Lower lobe of right lung (tissue), 2 donors: ENCODE measurements around the gene RB1. TPM values are rescaled to one million over a fixed set of nuclear protein-coding genes. Genes with fewer than 3 reads are reported as not detected.
A peak's percentile ranks its signal among the peaks of the same experiment; 100 is the strongest.

Experiments
- ATAC-seq, 2 donors: fragments of 200-7000 bp; cut with Tn5 transposase; one replicate each; pipeline ENCODE4 v1.9.1; 2020 to 2022; ENCODE audit warnings: mild to moderate bottlenecking in 2 of 2, moderate library complexity in 2 of 2
- DNase-seq: peaks from one replicate; pipeline ENCODE4 v3.0.0-alpha.2; 2020
- H3K27ac ChIP-seq: fragments of 200-600 bp; one replicate; pipeline ENCODE4 v1.8.0; 2022
- H3K27me3 ChIP-seq: fragments of 200-600 bp; one replicate; pipeline ENCODE4 v1.8.0; 2022; ENCODE audit warnings: low read depth
- H3K36me3 ChIP-seq: fragments of 200-600 bp; one replicate; pipeline ENCODE4 v1.8.0; 2022; ENCODE audit warnings: mild to moderate bottlenecking
- H3K4me1 ChIP-seq: fragments of 200-600 bp; one replicate; pipeline ENCODE4 v1.8.0; 2022
- H3K4me3 ChIP-seq: fragments of 200-600 bp; one replicate; pipeline ENCODE4 v1.8.0; 2022; ENCODE audit warnings: mild to moderate bottlenecking
- H3K9me3 ChIP-seq: fragments of 200-600 bp; one replicate; pipeline ENCODE4 v1.8.0; 2022
- intact Hi-C: fragments of 100-400 bp; cut with DNase I; formaldehyde crosslinking; loops from one replicate; pipeline ENCODE4 v1.11.0; 2022
- long read RNA-seq: library from polyadenylated mRNA; unstranded; transcript quantifications from one replicate; pipeline ENCODE4 v2.0.0, GENCODE V29; 2021
- total RNA-seq: library from RNA; stranded (reverse); fragmentation: NEBNext Ultra II Directional; extraction: Animal tissue kit (Norgen Biotek cat#: 25700); gene quantifications from one replicate; pipeline ENCODE4 v1.2.1, GENCODE V29; 2021
- TF ChIP-seq, protein P1 (sequence below): fragments of 200-600 bp; IDR thresholded peaks from one replicate; pipeline ENCODE4 v1.8.0; 2022; ENCODE audit warnings: antibody characterized with exemption, mild to moderate bottlenecking
- donor health status: DM: no; HTN: yes; CAD: no; lungs with severe emphysema.

RB1 gene
- 38.1 TPM for total RNA-seq
- long read RNA-seq, full-length matches to known transcripts = 19 of 44 reads
- long read RNA-seq, partial matches to known transcripts = 13 of 44 reads
- long read RNA-seq, other reads (novel, unspliced or antisense) = 12 of 44 reads

DNA sequence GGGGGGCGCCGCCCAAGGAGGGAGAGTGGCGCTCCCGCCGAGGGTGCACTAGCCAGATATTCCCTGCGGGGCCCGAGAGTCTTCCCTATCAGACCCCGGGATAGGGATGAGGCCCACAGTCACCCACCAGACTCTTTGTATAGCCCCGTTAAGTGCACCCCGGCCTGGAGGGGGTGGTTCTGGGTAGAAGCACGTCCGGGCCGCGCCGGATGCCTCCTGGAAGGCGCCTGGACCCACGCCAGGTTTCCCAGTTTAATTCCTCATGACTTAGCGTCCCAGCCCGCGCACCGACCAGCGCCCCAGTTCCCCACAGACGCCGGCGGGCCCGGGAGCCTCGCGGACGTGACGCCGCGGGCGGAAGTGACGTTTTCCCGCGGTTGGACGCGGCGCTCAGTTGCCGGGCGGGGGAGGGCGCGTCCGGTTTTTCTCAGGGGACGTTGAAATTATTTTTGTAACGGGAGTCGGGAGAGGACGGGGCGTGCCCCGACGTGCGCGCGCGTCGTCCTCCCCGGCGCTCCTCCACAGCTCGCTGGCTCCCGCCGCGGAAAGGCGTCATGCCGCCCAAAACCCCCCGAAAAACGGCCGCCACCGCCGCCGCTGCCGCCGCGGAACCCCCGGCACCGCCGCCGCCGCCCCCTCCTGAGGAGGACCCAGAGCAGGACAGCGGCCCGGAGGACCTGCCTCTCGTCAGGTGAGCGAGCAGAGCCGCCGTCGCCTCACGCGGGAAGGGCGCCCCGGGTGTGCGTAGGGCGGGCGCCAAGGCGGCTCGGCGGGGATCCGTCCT, at the start of gene RB1:
TSS of gene RB1 (plus strand) at position 393 of the 784 bp plus-strand sequence. CDS start at position 555, 162 bp downstream.
- Histone ChIP-seq H3K27ac (peak within 1 kb of the TSS; percentile 100), H3K9me3 (no peaks in the 10 kb centered on the region), H3K36me3 (peaks cover 12% of the 10 kb centered on the region), H3K4me1 (peaks cover 25% of the 10 kb centered on the region), H3K4me3 (peak within 1 kb of the TSS; percentile 83), H3K27me3 (no peaks in the 10 kb centered on the region)
- TF ChIP-seq, protein P1, sequence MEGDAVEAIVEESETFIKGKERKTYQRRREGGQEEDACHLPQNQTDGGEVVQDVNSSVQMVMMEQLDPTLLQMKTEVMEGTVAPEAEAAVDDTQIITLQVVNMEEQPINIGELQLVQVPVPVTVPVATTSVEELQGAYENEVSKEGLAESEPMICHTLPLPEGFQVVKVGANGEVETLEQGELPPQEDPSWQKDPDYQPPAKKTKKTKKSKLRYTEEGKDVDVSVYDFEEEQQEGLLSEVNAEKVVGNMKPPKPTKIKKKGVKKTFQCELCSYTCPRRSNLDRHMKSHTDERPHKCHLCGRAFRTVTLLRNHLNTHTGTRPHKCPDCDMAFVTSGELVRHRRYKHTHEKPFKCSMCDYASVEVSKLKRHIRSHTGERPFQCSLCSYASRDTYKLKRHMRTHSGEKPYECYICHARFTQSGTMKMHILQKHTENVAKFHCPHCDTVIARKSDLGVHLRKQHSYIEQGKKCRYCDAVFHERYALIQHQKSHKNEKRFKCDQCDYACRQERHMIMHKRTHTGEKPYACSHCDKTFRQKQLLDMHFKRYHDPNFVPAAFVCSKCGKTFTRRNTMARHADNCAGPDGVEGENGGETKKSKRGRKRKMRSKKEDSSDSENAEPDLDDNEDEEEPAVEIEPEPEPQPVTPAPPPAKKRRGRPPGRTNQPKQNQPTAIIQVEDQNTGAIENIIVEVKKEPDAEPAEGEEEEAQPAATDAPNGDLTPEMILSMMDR = no peak
- intact Hi-C loops = no loop called here
- DNase-seq (peak; percentile 96), ATAC-seq (peak; percentile 98)

DNA sequence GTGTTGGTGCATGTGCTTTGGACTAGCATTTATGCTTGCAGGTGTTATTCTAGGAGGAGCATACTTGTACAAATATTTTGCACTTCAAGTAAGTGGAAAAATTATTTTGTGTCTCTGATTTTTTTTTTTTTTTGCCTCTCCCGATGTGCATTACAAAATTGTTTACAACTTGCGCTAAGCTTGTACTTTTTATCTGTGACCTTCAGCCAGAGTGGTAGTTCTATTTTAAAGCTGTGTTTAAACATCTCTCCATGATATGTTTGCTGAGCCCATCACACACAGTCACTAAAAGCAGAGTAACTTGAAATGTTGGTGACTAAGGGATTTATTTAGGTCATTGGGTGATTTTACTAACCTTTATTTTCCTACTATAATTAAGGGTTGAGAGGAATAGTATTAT, 49.7 kb upstream of the RB1 start:
- no peak for DNase-seq
- H3K27ac ChIP-seq = no peak overlapping the region

DNA sequence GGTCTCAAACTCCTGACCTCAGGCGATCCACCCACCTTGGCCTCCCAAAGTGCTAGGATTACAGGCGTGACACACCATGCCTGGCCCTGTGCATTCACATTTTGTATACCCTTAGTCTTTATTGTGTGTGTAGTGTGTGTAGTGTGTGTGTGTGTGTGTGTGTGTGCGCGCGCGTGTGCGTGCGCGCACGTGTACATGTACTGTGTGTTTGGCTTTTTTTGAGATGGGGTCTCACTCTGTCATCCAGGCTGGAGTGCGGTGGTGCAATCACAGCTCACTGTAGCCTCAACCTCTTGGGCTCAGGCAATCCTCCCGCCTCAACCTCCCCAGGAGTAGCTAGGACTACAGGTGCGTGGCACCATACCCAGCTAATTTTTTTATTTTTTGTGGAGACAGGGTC, 48.5 kb upstream of the RB1 start:
- Histone ChIP-seq H3K27ac (no peak overlapping the region), H3K4me1 (peaks cover 47% of the 10 kb centered on the region), H3K4me3 (no peak overlapping the region), H3K27me3 (no peaks in the 10 kb centered on the region), H3K9me3 (no peaks in the 10 kb centered on the region), H3K36me3 (peaks cover 68% of the 10 kb centered on the region)
- intact Hi-C loops = no loop called here
- TF ChIP-seq, protein P1 = no peak
- ATAC-seq = no peak
- no peak for DNase-seq

More for the DNA sequence above, 49.7 kb upstream of the RB1 start:
- H3K27me3 ChIP-seq = no peaks in the 10 kb centered on the region
- H3K36me3 ChIP-seq = peaks cover 55% of the 10 kb centered on the region
- H3K9me3 ChIP-seq = no peaks in the 10 kb centered on the region
- no peak overlapping the region for H3K4me3 ChIP-seq
- TF ChIP-seq, protein P1 = no peak
- H3K4me1 ChIP-seq = peaks cover 55% of the 10 kb centered on the region
- intact Hi-C loops = no loop called here
- no peak for ATAC-seq

DNA sequence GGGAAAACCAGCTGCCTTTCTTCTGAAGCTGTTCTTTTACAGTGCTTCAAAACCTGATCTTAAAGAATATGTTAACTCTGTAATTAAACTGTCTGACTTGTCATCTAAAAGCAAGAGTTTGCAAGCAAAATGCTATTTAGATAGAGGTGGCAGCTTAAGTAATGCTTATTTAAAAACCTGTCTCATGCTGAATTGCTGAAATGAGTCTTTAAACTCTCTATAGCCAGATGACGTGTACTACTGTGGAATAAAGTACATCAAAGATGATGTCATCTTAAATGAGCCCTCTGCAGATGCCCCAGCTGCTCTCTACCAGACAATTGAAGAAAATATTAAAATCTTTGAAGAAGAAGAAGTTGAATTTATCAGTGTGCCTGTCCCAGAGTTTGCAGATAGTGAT, 47.6 kb upstream of the RB1 start:
- no peak for DNase-seq
- H3K4me1 ChIP-seq = peaks cover 38% of the 10 kb centered on the region
- no peaks in the 10 kb centered on the region for H3K9me3 ChIP-seq
- no peak overlapping the region for H3K27ac ChIP-seq
- ATAC-seq = no peak
- intact Hi-C loops = no loop called here
- no peaks in the 10 kb centered on the region for H3K27me3 ChIP-seq
- no peak overlapping the region for H3K4me3 ChIP-seq
- peaks cover 76% of the 10 kb centered on the region for H3K36me3 ChIP-seq
- TF ChIP-seq, protein P1 = no peak

DNA sequence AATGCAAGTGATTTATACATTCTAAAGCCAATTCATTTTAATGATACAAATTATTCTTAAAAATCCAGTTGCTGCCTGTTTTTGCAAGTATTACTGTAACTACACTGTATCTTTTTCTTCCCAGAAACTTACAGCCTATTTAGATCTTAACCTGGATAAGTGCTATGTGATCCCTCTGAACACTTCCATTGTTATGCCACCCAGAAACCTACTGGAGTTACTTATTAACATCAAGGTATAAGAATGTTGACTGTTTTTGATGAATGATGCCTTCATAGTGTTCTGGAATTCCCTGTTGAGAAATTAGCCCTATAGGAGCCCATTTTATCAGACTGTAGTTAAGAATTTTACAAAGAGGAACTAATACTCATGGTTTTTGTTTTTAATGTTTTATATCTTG, 45.5 kb upstream of the RB1 start:
- Histone ChIP-seq H3K27ac (no peak overlapping the region), H3K4me1 (peaks cover 19% of the 10 kb centered on the region), H3K27me3 (no peaks in the 10 kb centered on the region), H3K4me3 (no peak overlapping the region), H3K9me3 (no peaks in the 10 kb centered on the region), H3K36me3 (peaks cover 97% of the 10 kb centered on the region)
- TF ChIP-seq, protein P1 = no peak
- ATAC-seq (no peak), DNase-seq (no peak)
- intact Hi-C loops = no loop called here
